Measurements from ENCODE around the gene TRA2A. TPM values are rescaled to one million over a fixed set of nuclear protein-coding genes. Genes with fewer than 3 reads are reported as not detected.

Gene TRA2A
- total and polyA plus RNA-seq, 9 of the 15 experiments (the other 6 are each of a cell fraction or from before 2014, with no cell fraction given), result 22.7 to 210 (median 73.9) TPM

DNA sequence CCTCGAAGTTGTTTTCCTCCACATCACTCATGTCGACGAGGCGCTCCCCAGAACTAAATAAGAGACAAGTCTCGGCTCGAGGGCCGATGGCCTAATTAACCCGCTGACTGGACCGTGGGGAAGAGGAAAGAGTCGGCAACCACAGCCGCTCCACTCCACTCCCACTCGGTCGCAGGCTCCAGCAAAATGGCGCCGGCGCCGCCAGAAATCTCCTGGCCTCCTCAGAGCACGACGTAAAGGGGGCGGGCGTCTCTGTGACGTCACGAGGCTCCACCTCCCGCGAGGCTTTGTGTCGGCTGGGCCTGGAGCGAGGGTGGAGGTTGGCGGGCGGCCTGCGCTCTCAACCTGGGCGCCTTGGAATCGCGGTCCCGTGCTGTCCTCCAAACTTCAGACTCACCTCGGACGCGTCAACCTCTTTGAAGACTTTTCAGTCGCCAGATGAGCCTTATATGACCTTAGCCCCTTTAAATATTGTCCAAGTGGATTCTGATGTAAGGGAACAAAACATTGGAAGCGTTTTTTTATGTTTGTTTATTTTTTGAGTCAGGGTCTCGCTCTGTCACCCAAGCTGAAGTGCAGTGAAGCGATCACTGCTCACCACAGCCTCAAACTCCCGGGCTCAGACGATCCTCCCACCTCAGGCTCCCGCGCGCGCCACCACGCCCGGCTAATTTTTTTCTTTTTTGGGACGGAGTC, at the start of gene TRA2A (continued):
- TF ChIP-seq, protein P1, sequence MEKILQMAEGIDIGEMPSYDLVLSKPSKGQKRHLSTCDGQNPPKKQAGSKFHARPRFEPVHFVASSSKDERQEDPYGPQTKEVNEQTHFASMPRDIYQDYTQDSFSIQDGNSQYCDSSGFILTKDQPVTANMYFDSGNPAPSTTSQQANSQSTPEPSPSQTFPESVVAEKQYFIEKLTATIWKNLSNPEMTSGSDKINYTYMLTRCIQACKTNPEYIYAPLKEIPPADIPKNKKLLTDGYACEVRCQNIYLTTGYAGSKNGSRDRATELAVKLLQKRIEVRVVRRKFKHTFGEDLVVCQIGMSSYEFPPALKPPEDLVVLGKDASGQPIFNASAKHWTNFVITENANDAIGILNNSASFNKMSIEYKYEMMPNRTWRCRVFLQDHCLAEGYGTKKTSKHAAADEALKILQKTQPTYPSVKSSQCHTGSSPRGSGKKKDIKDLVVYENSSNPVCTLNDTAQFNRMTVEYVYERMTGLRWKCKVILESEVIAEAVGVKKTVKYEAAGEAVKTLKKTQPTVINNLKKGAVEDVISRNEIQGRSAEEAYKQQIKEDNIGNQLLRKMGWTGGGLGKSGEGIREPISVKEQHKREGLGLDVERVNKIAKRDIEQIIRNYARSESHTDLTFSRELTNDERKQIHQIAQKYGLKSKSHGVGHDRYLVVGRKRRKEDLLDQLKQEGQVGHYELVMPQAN (IDR thresholded peaks at IDR 0.05; ENCODE audit: borderline replicate concordance), result no peak
- TF ChIP-seq ZNF121 (CRISPR knock-in tag; conservative IDR thresholded peaks at IDR 0.05) (no peak), IRF9 (tag; IDR thresholded peaks at IDR 0.05) (no peak), PHTF2 (CRISPR knock-in tag; IDR thresholded peaks at IDR 0.05) (no peak), E2F4 (CRISPR knock-in tag; IDR thresholded peaks at IDR 0.05; ENCODE audit: low read depth) (no peak), HNRNPLL (IDR thresholded peaks at IDR 0.05; ENCODE audit: low read depth, low read length, poor library complexity, severe bottlenecking) (peak; percentile 56), CBFA2T2 (conservative IDR thresholded peaks at IDR 0.05) (no peak), EP300 (IDR thresholded peaks at IDR 0.05; ENCODE audit: low read length) (peak; percentile 4; the same call in 1 of the 2 replicates), DACH1 (IDR thresholded peaks at IDR 0.05; ENCODE audit: partially characterized antibody) (no peak), YBX1 (IDR thresholded peaks at IDR 0.05) (no peak), CAMTA2 (CRISPR knock-in tag; conservative IDR thresholded peaks at IDR 0.05) (no peak), CHAMP1 (IDR thresholded peaks at IDR 0.05) (no peak), KAT7 (CRISPR knock-in tag; IDR thresholded peaks at IDR 0.05; ENCODE audit: borderline replicate concordance) (no peak; the same call in 1 of the 2 replicates), ZNF518B (CRISPR knock-in tag; IDR thresholded peaks at IDR 0.05) (no peak)
- TF ChIP-seq, protein P2, sequence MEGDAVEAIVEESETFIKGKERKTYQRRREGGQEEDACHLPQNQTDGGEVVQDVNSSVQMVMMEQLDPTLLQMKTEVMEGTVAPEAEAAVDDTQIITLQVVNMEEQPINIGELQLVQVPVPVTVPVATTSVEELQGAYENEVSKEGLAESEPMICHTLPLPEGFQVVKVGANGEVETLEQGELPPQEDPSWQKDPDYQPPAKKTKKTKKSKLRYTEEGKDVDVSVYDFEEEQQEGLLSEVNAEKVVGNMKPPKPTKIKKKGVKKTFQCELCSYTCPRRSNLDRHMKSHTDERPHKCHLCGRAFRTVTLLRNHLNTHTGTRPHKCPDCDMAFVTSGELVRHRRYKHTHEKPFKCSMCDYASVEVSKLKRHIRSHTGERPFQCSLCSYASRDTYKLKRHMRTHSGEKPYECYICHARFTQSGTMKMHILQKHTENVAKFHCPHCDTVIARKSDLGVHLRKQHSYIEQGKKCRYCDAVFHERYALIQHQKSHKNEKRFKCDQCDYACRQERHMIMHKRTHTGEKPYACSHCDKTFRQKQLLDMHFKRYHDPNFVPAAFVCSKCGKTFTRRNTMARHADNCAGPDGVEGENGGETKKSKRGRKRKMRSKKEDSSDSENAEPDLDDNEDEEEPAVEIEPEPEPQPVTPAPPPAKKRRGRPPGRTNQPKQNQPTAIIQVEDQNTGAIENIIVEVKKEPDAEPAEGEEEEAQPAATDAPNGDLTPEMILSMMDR (IDR thresholded peaks at IDR 0.05 in 2 of 3, conservative IDR thresholded peaks at IDR 0.05 in 1 of 3; ENCODE audit: insufficient read depth in 2 of 3, low read depth in 1 of 3, low read length in 3 of 3), result no peak

Data from K562 (cell line).